Type B pancreatic cell (in vitro differentiated cells): ENCODE results near the gene MSANTD1. TPM values are rescaled to one million over a fixed set of nuclear protein-coding genes. Genes with fewer than 3 reads are reported as not detected.

Experiments
- DNase-seq: peaks from one replicate; pipeline ENCODE4 v3.0.0; 2021; ENCODE audit warnings: mixed read lengths; ENCODE audit not compliant: unreplicated experiment; ENCODE audit errors: extremely low spot score
- H3K27ac Mint-ChIP-seq: 2 replicates; pipeline ENCODE4 v1.8.0; 2021; ENCODE audit warnings: mild to moderate bottlenecking, mixed read lengths
- H3K27me3 Mint-ChIP-seq: 2 replicates; pipeline ENCODE4 v1.8.0; 2021; ENCODE audit warnings: mixed read lengths
- H3K36me3 Mint-ChIP-seq: 2 replicates; pipeline ENCODE4 v1.8.0; 2021; ENCODE audit warnings: mixed read lengths
- H3K4me1 Mint-ChIP-seq: one replicate; pipeline ENCODE4 v1.8.0; 2021; ENCODE audit warnings: mixed read lengths; ENCODE audit not compliant: unreplicated experiment
- H3K4me3 Mint-ChIP-seq: 2 replicates; pipeline ENCODE4 v1.8.0; 2021; ENCODE audit warnings: mild to moderate bottlenecking, mixed read lengths
- H3K9me3 Mint-ChIP-seq: 2 replicates; pipeline ENCODE4 v1.8.0; 2021; ENCODE audit warnings: mixed read lengths
- CTCF ChIP-seq: fragments of 200-600 bp; sonication (generic); conservative IDR thresholded peaks from 2 replicates; pipeline ENCODE4 v1.5.0; 2021; ENCODE audit warnings: antibody characterized with exemption, mild to moderate bottlenecking
- total RNA-seq: library from RNA; stranded (reverse); gene quantifications from 2 replicates; pipeline ENCODE4 v1.2.1, GENCODE V29; 2021; ENCODE audit warnings: low replicate concordance

Gene MSANTD1
- total RNA-seq, 1 donor from 2014 or later: 1.4 TPM

GRCh38 chr4:3305610-3306371, 56.8 kb downstream of the MSANTD1 start:
- peaks cover 55% of the 10 kb centered on the region for H3K4me1 Mint-ChIP-seq
- H3K9me3 Mint-ChIP-seq: no peaks in the 10 kb centered on the region
- peak overlapping the region; percentile 16 for H3K27ac Mint-ChIP-seq
- DNase-seq: peak; percentile 51
- no peak overlapping the region for H3K4me3 Mint-ChIP-seq
- TF ChIP-seq CTCF: no peak
- H3K36me3 Mint-ChIP-seq: no peaks in the 10 kb centered on the region
- no peaks in the 10 kb centered on the region for H3K27me3 Mint-ChIP-seq

Other genes with a start within 250 kb of the MSANTD1 start
- not detected in 2 replicates for gene HTT-AS, start 174.6 kb upstream of the MSANTD1 start, total RNA-seq
- gene HTT, start 174.5 kb upstream of the MSANTD1 start, total RNA-seq: 48.0 and 54.4 TPM in 2 replicates
- 35.7 and 67.5 TPM in 2 replicates for gene RGS12, start 43.9 kb downstream of the MSANTD1 start, total RNA-seq
- 1.2 and 2.4 TPM in 2 replicates for gene HGFAC, start 192.8 kb downstream of the MSANTD1 start, total RNA-seq
- gene DOK7, start 214.1 kb downstream of the MSANTD1 start, total RNA-seq: 0.55 and 0.72 TPM in 2 replicates